SH-SY5Y (cell line): ENCODE results near the gene ENKD1.

Experiments
- GATA2 ChIP-seq: IDR thresholded peaks from 2 replicates; pipeline ENCODE4 v1.6.1; 2011; ENCODE audit warnings: mild to moderate bottlenecking, low read depth, low read length
- GATA3 ChIP-seq: IDR thresholded peaks from 2 replicates; pipeline ENCODE4 v1.6.1; 2011; ENCODE audit warnings: low read depth, mild to moderate bottlenecking, low read length, moderate library complexity

Gene ENKD1

DNA sequence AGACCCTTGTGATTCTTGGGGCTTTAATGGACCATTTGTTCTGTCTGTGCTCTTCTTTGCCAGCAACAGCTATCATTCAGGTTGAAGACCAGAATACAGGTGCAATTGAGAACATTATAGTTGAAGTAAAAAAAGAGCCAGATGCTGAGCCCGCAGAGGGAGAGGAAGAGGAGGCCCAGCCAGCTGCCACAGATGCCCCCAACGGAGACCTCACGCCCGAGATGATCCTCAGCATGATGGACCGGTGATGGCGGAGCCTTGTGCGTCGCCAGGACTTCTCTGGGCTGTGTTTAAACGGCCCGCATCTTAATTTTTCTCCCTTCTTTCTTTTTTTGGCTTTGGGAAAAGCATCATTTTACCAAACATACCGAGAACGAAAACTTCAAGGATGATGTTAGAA is 28.9 kb downstream of the ENKD1 start:
- no peak for TF ChIP-seq GATA3
- TF ChIP-seq GATA2: no peak

DNA sequence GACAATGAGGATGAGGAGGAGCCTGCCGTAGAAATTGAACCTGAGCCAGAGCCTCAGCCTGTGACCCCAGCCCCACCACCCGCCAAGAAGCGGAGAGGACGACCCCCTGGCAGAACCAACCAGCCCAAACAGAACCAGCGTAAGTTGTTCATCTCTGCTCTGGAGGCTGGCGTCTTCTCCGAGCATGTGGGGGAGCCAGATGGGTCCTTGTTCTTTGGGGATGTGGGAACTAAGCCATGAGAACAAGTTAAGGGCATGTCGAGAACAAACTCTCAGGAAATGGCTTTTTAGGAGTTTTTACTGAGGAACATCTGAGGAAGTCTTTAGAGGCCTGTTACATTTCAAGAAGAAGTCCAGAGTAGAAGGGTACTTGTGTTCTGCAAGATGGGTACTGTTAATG is 29.8 kb downstream of the ENKD1 start:
- TF ChIP-seq GATA2: no peak
- TF ChIP-seq GATA3: no peak

DNA sequence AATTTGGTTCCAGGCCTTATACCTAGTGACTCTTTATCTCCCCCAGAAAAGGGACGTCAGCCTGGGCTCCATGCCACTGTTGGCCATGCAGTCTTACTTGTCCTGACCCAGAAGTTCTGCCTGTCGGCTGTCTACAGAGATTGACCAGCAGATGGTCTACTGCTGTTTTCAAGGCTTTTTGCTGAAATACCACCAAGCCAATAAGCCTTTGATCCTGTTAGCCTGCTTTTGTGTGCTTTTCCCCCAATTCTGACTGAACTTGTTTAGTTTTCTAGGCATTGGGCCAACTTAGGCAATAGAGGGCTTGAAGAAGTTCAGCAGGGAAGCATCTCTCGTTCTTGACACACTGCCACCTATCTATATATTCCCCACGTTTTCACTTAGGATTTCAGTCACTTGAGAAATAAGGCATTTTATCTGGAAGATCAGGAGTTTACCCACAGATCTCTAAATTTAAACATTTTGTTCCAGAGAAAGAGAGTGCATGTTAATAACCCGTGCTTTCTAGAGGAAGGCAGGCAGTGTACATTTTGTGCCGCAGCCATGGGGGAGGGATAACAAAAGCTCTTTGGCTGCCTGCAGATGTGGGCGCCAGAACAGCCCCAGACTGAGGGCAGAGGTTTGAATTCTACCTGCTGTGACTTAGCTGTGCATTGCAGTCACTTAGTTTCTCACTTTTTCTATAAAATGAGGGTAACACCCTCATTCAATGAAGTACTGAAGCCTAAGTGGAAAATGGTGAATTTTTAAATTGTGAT is 34.0 kb downstream of the ENKD1 start:
- TF ChIP-seq GATA2 (no peak), GATA3 (no peak)

DNA sequence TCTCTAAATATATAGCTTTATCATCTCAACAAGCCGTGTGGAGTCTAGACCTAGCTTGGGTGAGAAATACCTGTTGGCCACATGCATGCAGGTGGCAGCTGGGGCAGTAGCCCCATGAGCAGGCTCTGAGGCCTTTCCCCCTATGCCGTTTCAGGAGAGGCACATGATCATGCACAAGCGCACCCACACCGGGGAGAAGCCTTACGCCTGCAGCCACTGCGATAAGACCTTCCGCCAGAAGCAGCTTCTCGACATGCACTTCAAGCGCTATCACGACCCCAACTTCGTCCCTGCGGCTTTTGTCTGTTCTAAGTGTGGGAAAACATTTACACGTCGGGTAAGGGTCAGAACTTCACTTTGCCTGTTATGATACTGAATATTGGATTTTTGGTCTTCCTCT is 38.3 kb downstream of the ENKD1 start:
- TF ChIP-seq GATA3 (no peak), GATA2 (no peak)

DNA sequence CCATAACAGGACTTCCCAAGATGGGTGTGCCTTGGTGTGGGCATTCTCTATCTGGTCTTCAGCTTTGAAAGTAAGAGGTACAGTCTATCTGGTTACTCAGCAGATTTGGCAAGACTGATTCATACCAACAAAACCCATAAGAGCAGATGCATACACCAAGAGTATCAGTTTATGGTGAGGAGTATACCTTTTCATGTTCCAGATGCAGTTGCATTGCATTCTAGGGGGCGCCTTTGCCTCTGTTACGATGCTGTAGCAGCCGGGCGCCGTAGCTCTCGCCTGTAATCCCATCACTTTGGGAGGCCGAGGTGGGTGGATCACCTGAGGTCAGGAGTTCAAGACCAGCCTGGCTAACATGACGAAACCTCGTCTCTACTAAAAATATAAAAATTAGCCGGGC is 52.7 kb downstream of the ENKD1 start:
- no peak for TF ChIP-seq GATA2
- TF ChIP-seq GATA3: no peak
